HG03039 (cell line): Measurements from ENCODE around the gene SPTB.

Experiments used
- ATAC-seq: cut with Tn5 transposase; IDR thresholded peaks from one replicate; pipeline ENCODE4 v1.9.1; 2021; ENCODE audit warnings: mild to moderate bottlenecking, moderate library complexity; ENCODE audit not compliant: unreplicated experiment

The SPTB gene

GRCh38 chr14:64795211-64795610 is 84.5 kb downstream of the SPTB start:
- no peak for ATAC-seq

- no peak for ATAC-seq
These were observed 86.7 kb downstream of the SPTB start for GRCh38 chr14:64792871-64793560.

- ATAC-seq, result no peak
These were observed 87.5 kb downstream of the SPTB start for GRCh38 chr14:64792231-64792630.

GRCh38 chr14:64790478-64790877 is 89.2 kb downstream of the SPTB start:
- no peak for ATAC-seq

GRCh38 chr14:64789696-64790095 is 90.0 kb downstream of the SPTB start:
- ATAC-seq, result no peak

GRCh38 chr14:64788706-64789105 is 91.0 kb downstream of the SPTB start:
- ATAC-seq, result no peak

- ATAC-seq, result no peak
These were observed 92.1 kb downstream of the SPTB start for GRCh38 chr14:64787619-64788018.

GRCh38 chr14:64786296-64787149 is 93.2 kb downstream of the SPTB start:
- no peak for ATAC-seq

GRCh38 chr14:64784006-64784405 is 95.7 kb downstream of the SPTB start:
- no peak for ATAC-seq

- no peak for ATAC-seq
These were observed 97.5 kb downstream of the SPTB start for GRCh38 chr14:64782196-64782595.

GRCh38 chr14:64779472-64779871 is 100.2 kb downstream of the SPTB start:
- no peak for ATAC-seq

GRCh38 chr14:64778104-64778754 is 101.5 kb downstream of the SPTB start:
- no peak for ATAC-seq

GRCh38 chr14:64777461-64777860 is 102.2 kb downstream of the SPTB start:
- no peak for ATAC-seq

GRCh38 chr14:64775081-64775777 is 104.5 kb downstream of the SPTB start:
- no peak for ATAC-seq

GRCh38 chr14:64774272-64774671 is 105.4 kb downstream of the SPTB start:
- ATAC-seq, result no peak

- no peak for ATAC-seq
These were observed 106.1 kb downstream of the SPTB start for GRCh38 chr14:64773577-64773976.

- ATAC-seq, result no peak
These were observed 106.7 kb downstream of the SPTB start for GRCh38 chr14:64773046-64773445.

GRCh38 chr14:64772397-64772950 is 107.2 kb downstream of the SPTB start:
- no peak for ATAC-seq

GRCh38 chr14:64771161-64771560 is 108.5 kb downstream of the SPTB start:
- ATAC-seq, result no peak

GRCh38 chr14:64770751-64771150 is 109.0 kb downstream of the SPTB start:
- no peak for ATAC-seq
